A673 (cell line): Measurements from ENCODE around the gene EHD1. TPM values are rescaled to one million over a fixed set of nuclear protein-coding genes. Genes with fewer than 3 reads are reported as not detected.
A peak's percentile ranks its signal among the peaks of the same experiment; 100 is the strongest.

ENCODE experiments used
- BruUV-seq: library from RNA; stranded (reverse); fragments of 400-500 nt; replicated peaks from 2 replicates; lab custom pipeline; 2021; lab: Mats Ljungman, UMichigan
- CTCF ChIA-PET: fragments of 300-600 bp; sonication (Branson Sonifier 250); formaldehyde crosslinking; loops from one replicate; lab custom pipeline; 2022; ENCODE audit warnings: antibody characterized with exemption; lab: Charles Lee
- POLR2A ChIA-PET: fragments of 300-600 bp; sonication (Branson Sonifier 250); formaldehyde crosslinking; loops from one replicate; lab custom pipeline; 2022; ENCODE audit warnings: antibody characterized with exemption; ENCODE audit not compliant: low non-redundant PET; lab: Charles Lee
- DNase-seq: peaks from one replicate; pipeline ENCODE4 v3.0.0-alpha.2; 2015; ENCODE audit warnings: low spot score
- H3K27ac ChIP-seq: fragments of 200-600 bp; sonication (generic); 2 replicates; pipeline ENCODE4 v1.5.1; 2016; ENCODE audit warnings: mixed run types, low read depth, mild to moderate bottlenecking, mixed read lengths, antibody characterized with exemption, low read length; ENCODE audit not compliant: poor library complexity, severe bottlenecking
- H3K27me3 ChIP-seq: fragments of 200-600 bp; sonication (generic); replicated peaks from 2 replicates; pipeline ENCODE4 v1.6.1; 2017; ENCODE audit warnings: mixed run types, low read depth, mild to moderate bottlenecking, mixed read lengths, antibody characterized with exemption, low read length; ENCODE audit not compliant: insufficient read depth, poor library complexity
- H3K36me3 ChIP-seq: fragments of 200-600 bp; sonication (generic); 2 replicates; pipeline ENCODE4 v1.6.1; 2016; ENCODE audit warnings: mixed run types, mild to moderate bottlenecking, mixed read lengths, antibody characterized with exemption, low read length; ENCODE audit not compliant: insufficient read depth, poor library complexity, severe bottlenecking
- H3K4me1 ChIP-seq: fragments of 200-600 bp; sonication (generic); 2 replicates; pipeline ENCODE4 v1.6.1; 2017; ENCODE audit warnings: mixed run types, mild to moderate bottlenecking, mixed read lengths, antibody characterized with exemption, low read length; ENCODE audit not compliant: insufficient read depth, poor library complexity, severe bottlenecking
- H3K4me3 ChIP-seq: fragments of 200-600 bp; sonication (generic); 2 replicates; pipeline ENCODE4 v1.5.1; 2016; ENCODE audit warnings: low read depth, mixed run types, mild to moderate bottlenecking, mixed read lengths, low read length; ENCODE audit not compliant: poor library complexity, severe bottlenecking
- H3K9me3 ChIP-seq: fragments of 200-600 bp; sonication (generic); 2 replicates; pipeline ENCODE4 v1.6.1; 2016; ENCODE audit warnings: mixed run types, low read depth, mild to moderate bottlenecking, mixed read lengths, antibody characterized with exemption, low read length; ENCODE audit not compliant: poor library complexity, severe bottlenecking
- CTCF ChIP-seq: fragments of 300-800, 200-600 bp; sonication (generic); conservative IDR thresholded peaks from 2 replicates; pipeline ENCODE4 v1.5.1; 2017; ENCODE audit warnings: low read depth, mild to moderate bottlenecking, antibody characterized with exemption, low read length, moderate library complexity, mixed read lengths
- EZH2 ChIP-seq: fragments of 200-600 bp; sonication (generic); IDR thresholded peaks from 2 replicates; pipeline ENCODE4 v1.6.1; 2017; ENCODE audit warnings: borderline replicate concordance, low read depth, mild to moderate bottlenecking, mixed read lengths, antibody characterized with exemption, low read length; ENCODE audit not compliant: poor library complexity, severe bottlenecking
- intact Hi-C: fragments of 100-400 bp; cut with micrococcal nuclease; formaldehyde crosslinking; loops from one replicate; pipeline ENCODE4 v1.10.0; 2022; ENCODE audit not compliant: unreplicated experiment
- total RNA-seq: library from RNA; stranded (reverse); gene quantifications from 2 replicates; pipeline ENCODE4 v1.2.3, GENCODE V29; 2021

EHD1 gene
- total RNA-seq, 1 experiment from 2014 or later = 63.1 TPM

- Histone ChIP-seq H3K27me3 (no peaks in the 10 kb centered on the region), H3K36me3 (no peaks in the 10 kb centered on the region), H3K27ac (peak overlapping the region; percentile 72), H3K4me3 (peak overlapping the region; percentile 76), H3K9me3 (no peaks in the 10 kb centered on the region), H3K4me1 (peaks cover 6% of the 10 kb centered on the region)
- TSS peak; percentile 92 for BruUV-seq
- ChIA-PET POLR2A (no interaction called here), CTCF (no interaction called here)
- DNase-seq = no peak
- intact Hi-C loops = no loop called here
- TF ChIP-seq EZH2 (no peak), CTCF (no peak)
These were observed 39.2 kb upstream of the EHD1 start for GRCh38 chr11:64917663-64917995.

- Histone ChIP-seq H3K36me3 (peaks cover 4% of the 10 kb centered on the region), H3K4me1 (peaks cover 6% of the 10 kb centered on the region), H3K27me3 (no peaks in the 10 kb centered on the region), H3K9me3 (no peaks in the 10 kb centered on the region), H3K4me3 (peak within 1 kb of the TSS; percentile 76), H3K27ac (peak within 1 kb of the TSS; percentile 77)
- intact Hi-C loops = no loop called here
- DNase-seq = peak; percentile 100
- TSS peak; percentile 69 for BruUV-seq
- ChIA-PET POLR2A (no interaction called here), CTCF (no interaction called here)
- no peak for TF ChIP-seq CTCF
- no peak for TF ChIP-seq EZH2
These were observed 38.6 kb upstream of the EHD1 start, which contains the start of gene ATG2A for GRCh38 chr11:64916775-64917662. Gene ATG2A (minus strand): TSS chr11:64917209. CDS start chr11:64917135, 74 bp downstream.

- Histone ChIP-seq H3K9me3 (no peaks in the 10 kb centered on the region), H3K27me3 (no peaks in the 10 kb centered on the region), H3K27ac (peak overlapping the region; percentile 77), H3K4me3 (peak overlapping the region; percentile 76), H3K4me1 (peaks cover 6% of the 10 kb centered on the region), H3K36me3 (peaks cover 12% of the 10 kb centered on the region)
- intact Hi-C loops = no loop called here
- POLR2A ChIA-PET = no interaction called here
- TF ChIP-seq CTCF (no peak), EZH2 (no peak)
- CTCF ChIA-PET = no interaction called here
- peak; percentile 43 for DNase-seq
- no TSS peak for BruUV-seq
These were observed 37.8 kb upstream of the EHD1 start for GRCh38 chr11:64916040-64916774.
